NCI-H1417 treated with DMSO at 0.1 percent for 48 hours (cell line): ENCODE results near the gene PCDHGC3.

ENCODE experiments used
- DNase-seq: peaks from one replicate; lab custom pipeline; 2025; lab: John Stamatoyannopoulos, UW

The PCDHGC3 gene

DNA sequence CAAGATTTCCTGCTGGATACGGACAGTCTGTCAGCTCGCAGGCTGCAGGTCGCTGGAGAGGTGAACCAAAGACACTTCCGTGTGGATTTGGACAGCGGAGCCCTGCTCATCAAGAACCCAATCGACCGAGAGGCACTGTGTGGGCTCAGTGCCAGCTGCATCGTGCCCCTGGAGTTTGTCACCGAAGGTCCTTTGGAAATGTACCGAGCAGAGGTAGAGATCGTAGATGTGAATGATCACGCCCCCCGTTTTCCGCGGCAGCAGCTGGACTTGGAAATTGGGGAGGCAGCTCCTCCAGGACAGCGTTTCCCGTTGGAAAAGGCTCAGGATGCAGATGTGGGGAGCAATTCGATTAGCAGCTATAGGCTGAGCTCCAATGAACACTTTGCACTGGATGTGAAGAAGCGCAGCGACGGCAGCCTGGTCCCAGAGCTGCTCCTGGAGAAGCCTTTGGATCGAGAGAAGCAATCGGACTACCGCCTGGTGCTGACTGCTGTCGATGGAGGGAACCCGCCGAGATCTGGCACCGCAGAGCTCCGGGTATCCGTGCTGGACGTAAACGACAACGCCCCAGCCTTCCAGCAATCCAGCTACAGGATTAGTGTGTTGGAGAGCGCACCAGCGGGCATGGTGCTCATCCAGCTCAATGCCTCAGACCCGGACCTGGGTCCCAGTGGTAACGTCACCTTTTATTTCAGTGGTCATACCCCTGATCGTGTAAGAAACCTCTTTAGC is 9.7 kb downstream of the PCDHGC3 start:
- no peak for DNase-seq

DNA sequence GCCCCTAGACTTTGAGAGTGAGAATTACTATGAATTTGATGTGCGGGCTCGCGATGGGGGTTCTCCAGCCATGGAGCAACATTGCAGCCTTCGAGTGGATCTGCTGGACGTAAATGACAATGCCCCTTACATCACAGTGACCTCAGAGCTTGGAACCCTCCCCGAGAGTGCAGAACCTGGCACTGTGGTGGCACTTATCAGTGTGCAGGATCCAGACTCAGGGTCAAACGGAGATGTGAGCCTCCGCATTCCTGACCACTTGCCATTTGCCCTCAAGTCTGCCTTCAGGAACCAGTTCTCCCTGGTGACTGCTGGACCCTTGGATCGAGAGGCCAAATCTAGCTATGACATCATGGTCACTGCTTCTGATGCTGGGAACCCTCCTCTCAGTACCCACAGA is 10.3 kb downstream of the PCDHGC3 start:
- no peak for DNase-seq

DNA sequence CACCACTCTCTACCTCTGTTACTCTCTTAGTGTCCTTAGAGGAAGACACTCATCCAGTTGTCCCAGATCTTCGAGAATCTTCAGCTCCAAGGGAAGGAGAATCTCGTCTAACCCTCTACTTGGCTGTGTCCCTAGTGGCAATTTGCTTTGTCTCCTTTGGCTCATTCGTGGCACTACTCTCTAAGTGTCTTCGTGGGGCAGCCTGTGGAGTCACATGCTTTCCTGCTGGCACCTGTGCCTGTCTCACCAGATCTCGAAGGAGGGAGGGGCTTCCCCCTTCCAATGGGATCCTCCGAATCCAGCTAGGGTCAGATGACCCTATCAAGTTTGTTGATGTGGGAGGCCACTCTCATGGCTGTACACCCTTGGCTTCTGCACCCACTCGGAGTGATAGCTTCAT is 11.4 kb downstream of the PCDHGC3 start:
- DNase-seq: no peak

DNA sequence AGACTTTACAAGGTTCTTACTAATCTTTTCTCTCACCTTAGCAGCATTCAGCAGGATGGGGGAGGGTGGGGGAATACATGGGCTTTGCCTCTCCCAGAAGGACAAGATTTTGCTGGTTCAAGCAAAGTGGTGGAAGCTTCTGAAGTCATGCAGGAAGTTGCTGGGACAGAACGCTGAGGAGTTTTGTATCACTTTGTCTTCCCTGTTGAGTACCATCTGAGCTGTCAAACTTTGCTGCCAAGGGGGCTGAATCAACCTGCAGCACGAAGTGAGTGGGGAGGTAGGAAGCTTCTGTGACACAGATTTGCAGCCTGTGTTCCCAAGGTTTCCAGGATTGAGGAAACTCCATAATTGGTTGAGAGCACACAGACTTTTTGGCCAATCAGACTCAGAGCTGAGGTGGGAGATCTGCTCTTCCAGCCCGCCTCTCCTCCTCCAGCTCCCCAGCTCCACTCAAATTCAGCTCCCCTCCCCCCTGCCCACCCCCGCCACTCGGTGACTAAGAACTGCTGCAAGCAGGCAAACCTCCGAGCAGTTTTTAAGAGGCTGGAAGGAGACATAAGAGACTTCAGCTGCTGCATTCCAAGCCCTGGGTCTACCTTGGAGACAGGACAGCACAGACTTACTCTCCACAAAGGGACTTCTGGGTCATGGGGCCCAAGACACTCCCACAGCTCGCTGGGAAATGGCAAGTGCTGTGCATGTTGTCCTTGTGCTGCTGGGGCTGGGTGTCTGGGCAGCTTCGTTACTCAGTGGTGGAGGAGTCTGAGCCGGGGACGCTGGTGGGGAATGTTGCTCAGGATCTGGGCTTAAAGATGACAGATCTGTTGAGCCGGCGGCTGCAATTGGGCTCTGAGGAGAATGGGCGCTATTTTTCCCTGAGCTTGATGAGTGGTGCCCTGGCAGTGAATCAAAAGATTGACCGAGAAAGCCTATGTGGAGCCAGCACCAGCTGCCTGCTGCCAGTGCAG is 13.1 kb downstream of the PCDHGC3 start, which contains the start of gene PCDHGC5:
PCDHGC5 (plus strand) TSS at position 491 of the 971 bp plus-strand sequence; CDS start at position 651, 160 bp downstream.
- DNase-seq: no peak

DNA sequence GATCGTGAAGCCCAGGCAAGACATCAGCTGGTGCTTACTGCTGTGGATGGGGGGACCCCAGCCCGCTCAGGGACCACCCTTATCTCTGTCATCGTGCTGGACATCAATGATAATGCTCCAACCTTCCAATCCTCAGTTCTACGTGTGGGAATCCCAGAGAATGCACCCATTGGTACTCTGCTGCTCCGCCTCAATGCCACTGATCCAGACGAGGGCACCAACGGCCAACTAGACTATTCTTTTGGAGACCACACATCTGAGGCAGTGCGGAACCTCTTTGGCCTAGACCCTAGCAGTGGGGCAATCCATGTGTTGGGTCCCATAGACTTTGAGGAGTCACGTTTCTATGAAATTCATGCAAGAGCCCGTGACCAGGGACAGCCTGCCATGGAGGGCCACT is 14.1 kb downstream of the PCDHGC3 start:
- no peak for DNase-seq

DNA sequence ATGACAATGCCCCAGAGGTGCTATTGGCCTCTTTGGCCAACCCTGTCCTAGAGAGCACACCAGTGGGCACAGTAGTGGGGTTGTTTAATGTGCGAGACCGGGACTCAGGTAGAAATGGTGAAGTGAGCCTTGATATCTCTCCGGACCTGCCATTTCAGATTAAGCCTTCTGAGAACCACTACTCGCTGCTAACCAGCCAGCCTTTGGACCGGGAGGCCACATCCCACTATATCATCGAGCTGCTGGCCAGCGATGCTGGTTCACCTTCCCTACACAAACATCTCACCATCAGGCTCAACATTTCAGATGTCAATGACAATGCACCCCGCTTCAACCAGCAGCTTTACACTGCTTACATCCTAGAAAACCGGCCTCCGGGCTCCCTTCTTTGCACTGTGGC is 14.5 kb downstream of the PCDHGC3 start:
- no peak for DNase-seq

DNA sequence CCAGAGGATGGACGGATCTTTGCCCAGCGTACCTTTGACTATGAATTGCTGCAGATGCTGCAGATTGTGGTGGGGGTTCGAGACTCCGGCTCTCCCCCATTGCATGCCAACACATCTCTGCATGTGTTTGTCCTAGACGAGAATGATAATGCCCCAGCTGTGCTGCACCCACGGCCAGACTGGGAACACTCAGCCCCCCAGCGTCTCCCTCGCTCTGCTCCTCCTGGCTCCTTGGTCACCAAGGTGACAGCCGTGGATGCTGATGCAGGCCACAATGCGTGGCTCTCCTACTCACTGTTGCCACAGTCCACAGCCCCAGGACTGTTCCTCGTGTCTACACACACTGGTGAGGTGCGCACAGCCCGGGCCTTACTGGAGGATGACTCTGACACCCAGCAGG is 15.0 kb downstream of the PCDHGC3 start:
- DNase-seq: no peak

DNA sequence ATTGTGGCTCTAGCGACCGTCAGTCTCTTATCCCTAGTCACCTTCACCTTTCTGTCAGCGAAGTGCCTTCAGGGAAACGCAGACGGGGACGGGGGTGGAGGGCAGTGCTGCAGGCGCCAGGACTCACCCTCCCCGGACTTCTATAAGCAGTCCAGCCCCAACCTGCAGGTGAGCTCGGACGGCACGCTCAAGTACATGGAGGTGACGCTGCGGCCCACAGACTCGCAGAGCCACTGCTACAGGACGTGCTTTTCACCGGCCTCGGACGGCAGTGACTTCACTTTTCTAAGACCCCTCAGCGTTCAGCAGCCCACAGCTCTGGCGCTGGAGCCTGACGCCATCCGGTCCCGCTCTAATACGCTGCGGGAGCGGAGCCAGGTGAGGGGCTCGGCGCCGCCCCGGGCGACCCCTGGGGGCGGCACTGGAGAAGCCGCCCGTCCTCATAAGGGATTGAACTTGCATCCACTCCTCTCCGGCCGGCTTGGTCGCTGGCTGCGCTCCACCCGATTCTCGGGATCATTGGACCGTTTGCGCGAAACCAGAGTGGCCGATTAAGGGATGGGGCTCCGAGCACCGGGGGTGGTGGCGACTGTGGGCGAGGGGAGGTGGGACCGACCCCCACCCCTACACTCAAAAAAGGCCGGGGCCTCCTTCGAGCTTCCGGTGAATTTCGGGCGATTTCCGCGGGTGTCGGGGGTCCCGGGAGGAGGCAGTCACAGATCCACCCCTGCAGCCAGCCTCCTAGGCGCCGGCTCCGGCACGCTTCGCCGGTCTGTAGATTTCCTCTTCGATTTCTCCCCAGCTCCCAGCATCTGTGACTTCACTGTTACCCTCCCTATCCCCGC is 15.8 kb downstream of the PCDHGC3 start:
- no peak for DNase-seq

DNA sequence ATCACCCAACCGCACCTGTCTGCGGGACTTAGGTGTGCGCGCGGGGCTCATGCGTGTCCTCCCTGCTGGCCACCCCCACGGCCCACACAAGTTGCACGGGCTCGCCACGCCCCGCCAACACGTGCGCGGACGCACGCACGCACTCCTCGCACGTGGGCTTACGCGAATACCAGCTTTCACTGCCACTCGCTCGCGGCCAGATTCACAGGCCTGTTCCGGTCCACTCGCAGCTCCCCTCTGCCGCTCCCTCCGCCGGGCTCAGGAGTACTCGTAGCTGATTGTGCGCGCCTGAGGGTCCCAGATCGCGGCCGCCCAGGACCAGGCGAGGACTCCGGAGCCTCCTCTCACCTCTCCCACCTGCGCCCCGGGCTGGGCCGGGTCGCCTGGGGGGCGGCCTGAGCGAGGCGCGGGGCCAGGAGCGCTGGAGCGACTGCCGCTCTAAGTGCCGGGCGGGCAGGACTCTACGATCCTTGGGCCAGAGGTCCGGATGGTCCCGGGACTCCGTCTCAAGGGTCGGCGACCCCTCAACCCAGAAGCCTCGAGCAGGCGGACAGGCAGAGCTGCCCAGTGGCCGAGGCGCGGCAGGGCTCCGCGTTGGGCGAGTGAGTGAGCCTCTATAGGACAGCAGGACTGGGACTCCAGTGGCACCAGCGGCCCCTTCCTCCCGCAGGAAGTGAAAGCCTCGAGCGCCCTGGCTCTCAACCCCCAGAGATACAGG is 16.6 kb downstream of the PCDHGC3 start:
- no peak for DNase-seq

DNA sequence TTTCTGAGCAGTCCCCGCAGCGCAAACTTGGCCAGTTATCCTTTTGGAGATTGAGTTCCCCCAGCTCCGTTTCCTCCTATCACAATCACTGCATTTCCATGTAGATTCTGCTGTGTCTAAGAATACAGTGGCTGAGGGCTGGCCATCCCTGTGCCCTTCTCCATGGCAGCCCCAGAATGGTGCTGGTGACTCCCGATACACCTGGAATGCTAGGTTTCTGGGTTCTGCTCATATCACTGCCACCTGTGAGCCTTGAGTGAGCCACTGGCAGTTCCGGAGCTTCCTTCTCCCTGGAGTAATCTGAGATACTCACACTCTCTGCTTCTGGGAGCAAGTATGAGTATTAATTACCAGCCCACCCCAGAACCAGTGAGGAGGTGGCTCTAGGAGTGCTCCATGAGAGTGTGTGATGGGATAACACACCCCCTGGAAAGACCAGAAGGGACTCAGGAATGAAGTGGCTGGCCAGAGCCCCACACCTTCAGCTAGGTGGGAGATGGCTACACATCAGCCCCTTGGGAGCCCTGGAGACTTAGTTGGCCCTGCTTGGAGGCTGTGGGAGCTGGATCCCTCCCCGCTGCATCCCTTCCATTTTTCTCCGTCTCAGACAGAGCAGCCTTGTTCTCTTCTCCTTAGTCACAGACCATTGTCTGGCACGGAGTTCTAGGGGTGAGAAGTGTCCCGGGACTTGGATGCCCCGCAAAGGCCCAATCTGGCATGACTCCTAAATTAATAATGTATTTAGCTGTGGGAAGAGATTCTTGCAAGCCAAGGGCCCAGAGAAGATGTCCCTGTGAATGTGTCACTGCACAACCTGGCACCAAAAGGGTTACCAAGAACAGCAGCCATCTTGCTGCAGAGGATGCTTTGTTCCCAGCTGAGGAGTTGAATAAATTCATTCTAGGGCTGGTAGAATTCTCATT is 18.0 kb downstream of the PCDHGC3 start:
- no peak for DNase-seq

DNA sequence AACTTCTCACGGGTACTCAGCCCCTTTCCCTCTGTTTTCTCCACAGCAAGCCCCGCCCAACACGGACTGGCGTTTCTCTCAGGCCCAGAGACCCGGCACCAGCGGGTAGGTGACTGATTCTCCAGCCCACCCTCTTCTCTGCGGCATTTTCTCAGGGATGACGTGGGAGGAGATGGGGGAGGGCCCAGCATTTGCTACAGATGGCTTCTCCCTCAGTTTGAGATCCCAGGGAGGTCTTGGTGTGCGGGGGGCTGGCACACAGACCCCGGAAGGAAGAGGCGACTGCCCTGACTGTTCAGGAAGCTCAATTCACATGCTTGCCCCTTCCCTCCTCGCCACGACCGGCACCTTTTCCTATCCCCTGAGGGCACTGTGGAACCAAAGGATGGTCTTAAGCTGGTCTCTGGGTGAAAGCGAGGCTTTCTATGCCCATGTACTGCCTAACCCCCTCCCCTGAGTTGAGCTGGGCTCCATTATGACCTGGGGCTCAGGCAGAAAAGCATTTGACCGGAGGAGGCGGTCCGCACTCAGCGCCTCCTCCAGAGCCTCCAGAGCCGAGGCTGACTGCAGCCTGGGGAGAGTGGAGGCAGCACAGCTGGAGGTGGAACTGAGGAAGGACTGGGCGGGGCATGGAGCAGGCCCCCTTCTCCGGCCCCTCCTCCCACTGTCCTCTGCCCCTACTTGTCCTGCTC is 19.1 kb downstream of the PCDHGC3 start:
- DNase-seq: no peak

DNA sequence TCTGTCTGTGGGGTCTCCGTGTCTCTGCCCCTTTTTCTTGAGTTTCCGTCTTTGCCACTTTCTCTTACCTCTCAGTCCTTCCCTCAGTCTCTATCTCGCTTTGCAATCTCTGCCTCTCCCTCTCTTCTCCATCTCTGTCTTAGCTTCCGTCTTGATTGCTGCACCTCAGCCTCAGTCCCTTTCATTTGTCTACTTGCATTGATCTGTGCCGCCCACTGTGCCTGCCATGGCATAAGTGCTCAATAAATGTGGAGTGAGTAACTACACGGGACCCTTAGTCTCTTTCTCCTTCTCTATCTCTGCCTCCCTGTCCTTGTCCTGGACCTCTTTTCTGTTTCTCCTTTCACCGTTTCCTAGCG is 19.7 kb downstream of the PCDHGC3 start:
- no peak for DNase-seq

DNA sequence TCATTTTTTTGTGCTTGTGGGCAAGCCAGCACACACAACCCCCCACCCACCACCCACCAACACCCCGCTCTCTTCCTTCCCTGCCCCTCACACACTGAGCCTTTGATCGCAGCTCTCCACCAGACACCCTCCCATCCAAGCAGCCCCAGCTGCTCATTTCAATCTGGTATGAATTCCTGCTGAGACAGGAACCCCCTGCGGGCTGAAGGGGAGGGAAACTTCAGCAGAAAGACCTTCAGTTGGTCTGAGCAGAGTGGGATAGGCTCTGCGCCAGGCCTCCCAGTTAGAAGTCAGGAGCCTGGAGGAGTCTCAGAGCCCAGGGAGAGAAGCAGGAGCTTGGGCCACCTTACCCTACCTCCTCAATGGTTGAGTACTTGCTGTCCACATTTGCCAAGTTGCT is 20.3 kb downstream of the PCDHGC3 start:
- no peak for DNase-seq

DNA sequence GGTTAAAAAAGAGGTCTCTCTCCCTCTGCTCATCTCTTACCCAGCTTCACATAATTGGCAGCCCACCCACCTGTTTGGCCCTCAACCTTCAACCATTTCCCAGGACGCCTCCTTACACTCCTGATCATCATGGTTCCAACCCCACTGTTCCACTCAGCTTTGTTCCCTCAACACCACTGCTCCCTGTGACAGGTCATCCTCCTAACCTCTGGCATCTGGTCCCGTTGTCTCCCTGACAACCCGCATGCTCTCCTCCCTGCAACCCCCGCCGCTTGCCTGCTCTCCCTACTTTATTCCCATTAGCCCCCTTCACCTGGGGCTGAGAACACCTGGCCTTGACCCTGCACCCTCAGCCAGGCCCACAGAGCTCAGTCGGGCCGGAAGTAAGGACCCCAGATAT is 26.0 kb downstream of the PCDHGC3 start:
- DNase-seq: no peak

DNA sequence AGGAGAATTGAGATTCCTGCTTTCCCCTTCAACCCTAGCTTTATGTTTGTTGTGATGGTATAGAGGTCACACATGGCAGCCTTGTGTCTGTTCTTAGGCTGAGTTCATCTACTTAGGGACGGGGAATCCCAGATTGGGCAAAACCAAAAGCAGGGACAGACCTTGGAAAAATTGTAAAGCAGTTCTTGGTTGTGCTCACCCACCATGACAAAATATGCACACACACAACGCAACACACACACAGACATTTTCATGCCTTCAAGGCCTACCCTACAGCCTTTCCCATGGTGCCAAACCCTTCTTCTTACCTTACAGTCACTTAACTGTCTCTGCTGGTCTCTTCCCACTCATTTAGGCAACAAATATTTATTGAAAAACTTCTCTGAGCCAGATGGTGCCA is 27.9 kb downstream of the PCDHGC3 start:
- DNase-seq: no peak

DNA sequence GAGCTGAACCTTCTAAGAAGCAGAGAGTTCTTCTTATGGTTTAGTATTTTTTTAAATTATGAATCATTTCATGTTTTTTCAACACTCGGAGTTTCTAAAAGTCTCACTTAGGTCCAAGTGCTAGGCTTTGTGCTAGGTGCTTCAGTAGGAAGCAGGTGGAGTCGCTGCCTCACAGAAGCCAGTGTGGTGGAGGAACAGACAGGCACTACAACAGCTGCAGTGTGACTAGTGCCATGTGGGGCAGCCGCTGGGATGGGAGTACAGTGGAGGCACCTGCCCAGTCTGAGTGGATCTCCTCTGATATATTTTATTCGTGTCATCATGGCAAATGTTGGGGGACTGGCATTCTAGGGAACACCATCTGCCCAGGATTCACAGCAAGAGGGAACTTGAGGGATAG is 28.4 kb downstream of the PCDHGC3 start:
- no peak for DNase-seq

DNA sequence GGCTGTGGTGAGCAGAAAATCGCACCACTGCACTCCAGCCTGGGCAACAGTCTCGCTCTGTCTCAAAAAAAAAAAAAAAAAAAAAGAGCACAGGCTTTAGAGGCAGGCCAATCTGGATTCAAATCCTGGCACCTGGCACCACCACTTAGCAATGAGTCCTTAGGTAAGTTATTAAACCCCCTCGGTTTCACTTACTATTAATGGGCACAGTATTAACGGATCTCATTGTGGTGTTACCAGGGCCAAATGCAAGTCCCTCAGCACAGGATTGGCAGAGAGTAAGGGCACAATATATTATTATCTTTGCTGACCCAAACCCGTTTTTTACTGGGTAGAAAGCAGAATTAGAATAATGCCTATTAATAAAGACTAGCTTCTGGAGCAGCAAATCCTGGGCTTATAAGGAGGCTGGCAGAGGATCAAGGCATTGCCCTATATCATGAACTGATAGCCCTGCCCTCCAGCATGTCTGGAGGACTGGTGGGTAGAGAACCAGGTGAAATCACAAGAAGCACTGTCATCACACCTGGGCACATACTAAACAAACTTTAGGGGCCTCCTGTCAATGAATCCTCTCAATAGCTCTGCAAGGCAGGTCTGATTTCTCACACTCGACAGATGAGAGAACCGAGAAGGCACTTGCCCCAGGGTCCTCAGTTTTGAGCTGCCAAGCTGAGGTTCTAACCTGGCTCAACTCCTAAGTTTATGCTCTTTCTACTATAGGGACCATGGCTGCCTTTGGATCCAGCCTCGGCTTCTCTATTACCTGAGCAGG is 30.8 kb downstream of the PCDHGC3 start:
- DNase-seq: no peak

DNA sequence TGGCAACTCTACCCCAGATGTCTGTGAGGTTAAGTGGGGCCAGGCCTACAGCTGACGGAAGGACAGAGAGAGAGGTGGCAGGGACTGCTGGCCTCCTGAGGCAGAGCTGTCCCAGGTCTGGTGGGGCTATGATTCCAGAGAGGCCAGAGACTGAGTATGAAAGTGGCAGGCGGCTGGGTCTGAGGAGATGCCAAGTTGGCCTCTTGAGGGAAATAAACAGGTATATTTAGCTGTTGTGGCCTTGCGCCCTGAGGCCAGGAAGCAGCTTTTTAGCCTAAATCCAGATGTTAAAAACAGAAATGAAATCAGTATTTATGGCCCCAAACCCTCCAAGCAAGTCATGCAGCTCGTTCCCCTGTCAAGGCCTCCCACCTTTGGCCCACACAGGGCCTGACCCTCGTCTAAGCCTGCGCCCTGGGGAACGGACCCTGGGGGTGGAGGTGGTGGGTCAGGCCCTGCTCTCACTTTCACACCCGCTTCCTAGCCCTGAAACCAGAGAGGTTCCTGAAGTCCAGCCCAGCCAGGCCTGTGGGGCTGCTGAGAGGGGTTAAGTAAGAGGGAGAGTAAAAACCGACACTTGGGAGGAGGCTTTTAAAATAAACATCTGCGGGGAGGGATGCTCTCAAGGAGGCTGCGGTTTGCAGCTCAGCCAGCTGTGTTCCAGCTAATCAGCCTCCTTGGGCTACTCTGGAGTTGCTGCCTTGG is 31.8 kb downstream of the PCDHGC3 start:
- DNase-seq: no peak

DNA sequence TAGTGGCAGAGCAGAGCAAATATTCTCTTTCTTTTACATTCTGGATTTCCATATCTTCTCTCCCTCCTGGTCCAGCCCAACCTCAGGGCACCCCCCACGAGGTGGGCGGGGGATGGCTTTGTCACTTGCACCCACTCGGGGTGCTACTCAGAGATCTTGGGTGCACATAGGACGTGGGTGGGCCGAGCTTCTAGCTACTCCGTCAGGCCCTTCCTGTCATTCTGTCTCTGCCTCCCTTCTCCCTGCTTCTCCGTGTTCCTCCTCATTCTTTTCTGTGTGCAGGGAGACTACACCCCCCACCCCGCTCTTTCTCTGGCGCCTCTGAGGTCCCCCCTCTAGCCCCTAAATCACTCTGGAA is 32.7 kb downstream of the PCDHGC3 start:
- no peak for DNase-seq
